H1 (cell line): Measurements from ENCODE around the gene TNRC6C. TPM values are rescaled to one million over a fixed set of nuclear protein-coding genes. Genes with fewer than 3 reads are reported as not detected.

Experiments used
- CTCF ChIA-PET: fragments of 300-600 bp; sonication (Branson Sonifier 250); formaldehyde crosslinking; loops from one replicate; lab custom pipeline; 2021; ENCODE audit not compliant: partially characterized antibody; lab: Charles Lee
- POLR2A ChIA-PET: fragments of 300-600 bp; sonication (Branson Sonifier 250); formaldehyde crosslinking; loops from one replicate; lab custom pipeline; 2021; ENCODE audit warnings: inconsistent platforms; ENCODE audit not compliant: partially characterized antibody; lab: Charles Lee
- DNase-seq, 2 experiments: peaks; one replicate each; pipeline versions ENCODE4 v3.0.0 to v3.0.0-alpha.2; 2010 to 2022; ENCODE audit warnings: low spot score in 2 of 2, low read depth in 1 of 2, mixed read lengths in 1 of 2
- FAIRE-seq: peaks from 2 replicates; lab custom pipeline; 2011; peaks lifted over from hg19 to GRCh38; lab: Jason Lieb, UNC
- H2AFZ ChIP-seq: 2 replicates; pipeline ENCODE4 v1.8.1; 2012; ENCODE audit warnings: low read length, inconsistent platforms
- H2AK5ac ChIP-seq: 2 replicates; pipeline ENCODE4 v1.6.1; 2013; ENCODE audit warnings: low read depth, low read length
- H2BK120ac ChIP-seq: replicated peaks from 2 replicates; pipeline ENCODE3; 2013; ENCODE audit warnings: low read depth, low read length, inconsistent platforms
- H2BK12ac ChIP-seq: 2 replicates; pipeline ENCODE4 v1.6.1; 2013; ENCODE audit warnings: low read depth, low read length
- H2BK15ac ChIP-seq: 2 replicates; pipeline ENCODE4 v1.6.1; 2013; ENCODE audit warnings: low read length
- H2BK20ac ChIP-seq: 2 replicates; pipeline ENCODE4 v1.6.1; 2013; ENCODE audit warnings: low read length
- H2BK5ac ChIP-seq: 2 replicates; pipeline ENCODE4 v1.6.1; 2013; ENCODE audit warnings: low read depth, low read length
- H3K14ac ChIP-seq: 2 replicates; pipeline ENCODE4 v1.6.1; 2013; ENCODE audit warnings: inconsistent platforms; ENCODE audit not compliant: insufficient read length
- H3K18ac ChIP-seq: 2 replicates; pipeline ENCODE4 v1.6.1; 2013; ENCODE audit warnings: low read length; ENCODE audit errors: extremely low read depth
- H3K23ac ChIP-seq: 2 replicates; pipeline ENCODE4 v1.6.1; 2013; ENCODE audit warnings: inconsistent platforms; ENCODE audit not compliant: insufficient read length
- H3K23me2 ChIP-seq: 2 replicates; pipeline ENCODE4 v1.6.1; 2013; ENCODE audit warnings: low read depth, low read length
- H3K27ac ChIP-seq: 2 replicates; pipeline ENCODE4 v1.6.1; 2011; ENCODE audit warnings: low read depth, low read length, inconsistent platforms
- H3K27me3 ChIP-seq, 4 experiments: replicated peaks in 1 of 4; 1 replicate in 1 of 4; 2 replicates in 3 of 4; pipeline versions ENCODE4 v1.6.1 to v1.8.1; 2011 to 2013; ENCODE audit warnings: low read length in 3 of 4, mild to moderate bottlenecking in 3 of 4, inconsistent platforms in 2 of 4, mixed read lengths in 2 of 4, moderate library complexity in 1 of 4; ENCODE audit not compliant: control insufficient read depth in 3 of 4, insufficient read depth in 3 of 4; ENCODE audit errors: extremely low read depth in 1 of 4
- H3K36me3 ChIP-seq, 4 experiments: 2 replicates each; pipeline versions ENCODE4 v1.6.1 to v1.8.1; 2011 to 2013; ENCODE audit warnings: mild to moderate bottlenecking in 4 of 4, low read length in 3 of 4, moderate library complexity in 2 of 4, control low read depth in 1 of 4, inconsistent platforms in 1 of 4; ENCODE audit not compliant: insufficient read depth in 4 of 4, control insufficient read depth in 2 of 4
- H3K4ac ChIP-seq: replicated peaks from 2 replicates; pipeline ENCODE3; 2013; ENCODE audit warnings: low read length, low read depth, mixed read lengths, inconsistent platforms; ENCODE audit not compliant: insufficient read length
- H3K4me1 ChIP-seq, 4 experiments: replicated peaks in 1 of 4; 1 replicate in 1 of 4; 2 replicates in 3 of 4; pipeline versions ENCODE4 v1.6.1 to v1.8.1; 2011 to 2013; ENCODE audit warnings: low read length in 3 of 4, inconsistent platforms in 2 of 4, mixed read lengths in 1 of 4; ENCODE audit not compliant: insufficient read depth in 4 of 4, control insufficient read depth in 3 of 4
- H3K4me2 ChIP-seq, 2 experiments: 2 replicates each; pipeline versions ENCODE4 v1.6.1 to v1.8.1; 2011 to 2013; ENCODE audit warnings: low read depth in 2 of 2, low read length in 2 of 2, control low read depth in 1 of 2, inconsistent platforms in 1 of 2, mild to moderate bottlenecking in 1 of 2; ENCODE audit not compliant: insufficient read depth in 1 of 2
- H3K4me3 ChIP-seq, 4 experiments: fragments of 200-600, 300-600 bp in 1 of 4; sonication (generic), shearing (Covaris generic), sonication (Bioruptor Twin) in 1 of 4; 2 replicates each; pipeline versions ENCODE4 v1.5.1 to v1.8.1; 2011 to 2016; ENCODE audit warnings: low read length in 4 of 4, low read depth in 3 of 4, control low read depth in 2 of 4, inconsistent platforms in 2 of 4, mild to moderate bottlenecking in 2 of 4, mixed read lengths in 1 of 4, moderate library complexity in 1 of 4; ENCODE audit not compliant: insufficient read depth in 2 of 4; ENCODE audit errors: extremely low read depth in 1 of 4
- H3K56ac ChIP-seq: replicated peaks from 2 replicates; pipeline ENCODE3; 2013; ENCODE audit warnings: low read depth, mild to moderate bottlenecking, mixed read lengths, low read length, inconsistent platforms; ENCODE audit not compliant: insufficient read length
- H3K79me1 ChIP-seq: 2 replicates; pipeline ENCODE4 v1.6.1; 2013; ENCODE audit warnings: low read depth, low read length, control low read depth
- H3K79me2 ChIP-seq, 2 experiments: 2 replicates each; pipeline versions ENCODE4 v1.6.1 to v1.8.1; 2012 to 2013; ENCODE audit warnings: low read length in 2 of 2, mild to moderate bottlenecking in 2 of 2, inconsistent platforms in 1 of 2; ENCODE audit not compliant: insufficient read depth in 2 of 2, control insufficient read depth in 1 of 2
- H3K9ac ChIP-seq, 4 experiments: replicated peaks in 1 of 4; 1 replicate in 1 of 4; 2 replicates in 3 of 4; pipeline versions ENCODE4 v1.6.1 to v1.8.1; 2011 to 2013; ENCODE audit warnings: low read depth in 3 of 4, low read length in 3 of 4, control low read depth in 2 of 4, mild to moderate bottlenecking in 2 of 4, moderate library complexity in 2 of 4, inconsistent platforms in 1 of 4; ENCODE audit errors: extremely low read depth in 1 of 4
- H3K9me3 ChIP-seq, 2 experiments: 2 replicates each; pipeline versions ENCODE4 v1.6.1 to v1.8.1; 2012 to 2013; ENCODE audit warnings: mild to moderate bottlenecking in 2 of 2, moderate library complexity in 2 of 2, control low read depth in 1 of 2, inconsistent platforms in 1 of 2, low read depth in 1 of 2, low read length in 1 of 2, mixed read lengths in 1 of 2; ENCODE audit not compliant: insufficient read depth in 2 of 2
- H4K20me1 ChIP-seq, 2 experiments: replicated peaks in 1 of 2; 2 replicates each; pipeline versions ENCODE3 to v1.8.1; 2011 to 2013; ENCODE audit warnings: inconsistent platforms in 2 of 2, low read length in 2 of 2, mild to moderate bottlenecking in 1 of 2; ENCODE audit not compliant: insufficient read depth in 2 of 2, control insufficient read depth in 1 of 2
- H4K5ac ChIP-seq: 2 replicates; pipeline ENCODE4 v1.6.1; 2013; ENCODE audit warnings: low read length, low read depth, mixed read lengths, inconsistent platforms; ENCODE audit not compliant: insufficient read length
- H4K8ac ChIP-seq: 2 replicates; pipeline ENCODE4 v1.8.0; 2013; ENCODE audit warnings: mild to moderate bottlenecking, moderate library complexity, low read length, inconsistent platforms; ENCODE audit not compliant: insufficient read depth; ENCODE audit errors: extremely low read depth
- H4K91ac ChIP-seq: replicated peaks from 2 replicates; pipeline ENCODE3; 2013; ENCODE audit warnings: low read length, mixed read lengths, inconsistent platforms; ENCODE audit not compliant: insufficient read length
- TAF7 ChIP-seq: optimal IDR thresholded peaks from 2 replicates; pipeline ENCODE3; 2011; ENCODE audit warnings: low read depth, mild to moderate bottlenecking, inconsistent platforms, low read length, moderate library complexity, borderline replicate concordance
- WGBS, 2 experiments: shearing (Covaris generic) in 1 of 2; methylation state at CpG; one replicate each; pipeline versions ENCODE4 v1.1.6 to v1.1.7; 2013 to 2015; ENCODE audit warnings: low lambda C conversion rate in 2 of 2, mixed read lengths in 2 of 2, inconsistent platforms in 1 of 2, low coverage in 1 of 2, missing lambda C conversion rate in 1 of 2; ENCODE audit not compliant: insufficient replicate concordance in 2 of 2, insufficient coverage in 1 of 2, insufficient read length in 1 of 2; ENCODE audit errors: extremely low coverage in 1 of 2, missing lambda C conversion rate in 1 of 2; 5-methylcytosine and 5-hydroxymethylcytosine counted together
- polyA plus RNA-seq, 7 experiments: library from polyadenylated mRNA; depleted of rRNA in 3 of 7; stranded (reverse) in 5 of 7; unstranded in 2 of 7; fragments of >200 nt in 5 of 7; fragments of 200-250 nt in 2 of 7; gene quantifications; 1 replicate in 5 of 7; 2 replicates in 1 of 7; 4 replicates in 1 of 7; pipeline versions ENCODE4 v1.2.1 to v1.2.3, GENCODE V29; 2011 to 2013; ENCODE audit warnings: missing spikeins in 2 of 7, mixed read lengths in 2 of 7
- total RNA-seq: library from RNA; stranded (reverse); fragmentation: NEBNext Ultra II Directional; extraction: Animal tissue kit (Norgen Biotek cat#: 25700); gene quantifications from 2 replicates; pipeline ENCODE4 v1.2.1, GENCODE V29; 2021

Gene TNRC6C
- total and polyA plus RNA-seq, 2 of the 8 experiments (the other 6 are each of a cell fraction or from before 2014, with no cell fraction given), result 2.8 to 28.9 TPM

DNA sequence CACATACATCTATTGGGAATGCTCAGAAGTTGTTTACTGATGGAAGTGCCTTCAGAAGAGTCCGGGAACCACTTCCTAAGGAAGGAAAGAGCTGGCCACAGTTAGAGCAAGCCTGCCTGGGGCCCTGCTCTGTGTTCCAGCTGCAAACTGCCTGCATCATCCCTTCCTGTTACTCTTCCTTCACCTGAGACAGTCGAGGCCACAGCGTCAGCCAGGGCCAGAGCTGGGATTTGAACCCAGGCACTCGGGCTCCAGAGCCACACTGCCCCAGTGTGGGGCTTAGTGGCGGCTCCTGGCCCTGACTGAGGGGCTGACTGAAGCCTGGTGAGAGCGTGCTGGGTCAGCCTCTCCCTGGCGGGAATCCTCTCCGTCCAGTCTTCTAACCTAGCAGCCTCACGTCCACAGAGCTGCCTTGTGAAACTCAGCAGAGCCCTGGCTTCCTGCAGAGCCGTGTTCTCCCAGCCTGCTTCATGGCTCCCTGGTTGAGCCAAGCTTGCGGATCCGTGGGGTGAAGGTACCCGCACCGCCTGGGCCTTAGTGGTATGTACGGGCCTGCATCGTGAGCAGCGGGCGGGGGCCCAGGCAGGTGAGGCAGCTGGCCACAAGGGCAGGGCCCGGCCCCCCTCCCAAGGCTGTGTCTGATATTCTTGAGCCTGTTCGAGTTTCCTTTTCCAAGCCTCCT, 183.1 kb downstream of the TNRC6C start:
- 93% methylated on average over 20 of the region's 20 CpGs; no CpG with 5 or more reads in 1 of the 2 experiments for WGBS, 2 experiments
- ChIA-PET CTCF (interaction anchor here (0.6 to 1.8 kb wide), 10 partner anchors 11 to 1558 kb away, joined by 3 to 14 read pairs (median 3); partner anchors contain the start of gene TMC8), POLR2A (interaction anchor here (0.9 to 6.2 kb wide), 7 partner anchors 11 to 84 kb away, joined by 3 to 40 read pairs (median 4); partner anchors contain the start of genes AFMID and TK1)
- 0 out of 7 replicates have a peak, but pooled peaks cover 0 to 2% (median 0%) of the 10 kb centered on the region in 4 experiments for H3K27me3 ChIP-seq
- DNase-seq (no peak), FAIRE-seq (no peak)
- no peak overlapping the region for H2BK12ac ChIP-seq
- H4K8ac ChIP-seq, result no peak overlapping the region
- no peak overlapping the region for H3K56ac ChIP-seq
- no peak overlapping the region for H2AFZ ChIP-seq
- H2BK120ac ChIP-seq, result no peak overlapping the region
- no peak overlapping the region for H4K91ac ChIP-seq
- H3K27ac ChIP-seq, result no peak overlapping the region
- no peaks in the 10 kb centered on the region for H3K36me3 ChIP-seq
- H3K18ac ChIP-seq, result no peak overlapping the region
- peaks cover 0 to 6% (median 5%) of the 10 kb centered on the region in 4 experiments; a peak in 3 of 7 replicates for H3K4me1 ChIP-seq
- no peak overlapping the region for H3K23ac ChIP-seq
- H3K4ac ChIP-seq, result peak overlapping the region; percentile 46
- H4K5ac ChIP-seq, result no peak overlapping the region
- peaks cover 0 to 3% of the 10 kb centered on the region in 2 experiments for H4K20me1 ChIP-seq
- no peak overlapping the region for H3K9ac ChIP-seq
- TF ChIP-seq TAF7, result no peak
- H3K14ac ChIP-seq, result no peak overlapping the region
- H3K79me1 ChIP-seq, result no peaks in the 10 kb centered on the region
- H3K4me2 ChIP-seq, result no peak overlapping the region; a peak in 1 of 4 replicates
- no peaks in the 10 kb centered on the region for H3K79me2 ChIP-seq
- no peak overlapping the region for H2BK5ac ChIP-seq
- H3K4me3 ChIP-seq, result no peak overlapping the region
- peaks cover 2% of the 10 kb centered on the region; the same call in 1 of the 2 replicates for H3K23me2 ChIP-seq
- no peak overlapping the region for H2BK15ac ChIP-seq
- no peaks in the 10 kb centered on the region for H3K9me3 ChIP-seq
- no peak overlapping the region for H2AK5ac ChIP-seq
- no peak overlapping the region for H2BK20ac ChIP-seq
